ENCODE results near the gene PPP2R3B.
"Not testable (repeated sequence)": the region's sequence is repeated elsewhere in the genome, so short reads cannot be mapped to it uniquely, and the experiment has no call there.

PPP2R3B gene

DNA sequence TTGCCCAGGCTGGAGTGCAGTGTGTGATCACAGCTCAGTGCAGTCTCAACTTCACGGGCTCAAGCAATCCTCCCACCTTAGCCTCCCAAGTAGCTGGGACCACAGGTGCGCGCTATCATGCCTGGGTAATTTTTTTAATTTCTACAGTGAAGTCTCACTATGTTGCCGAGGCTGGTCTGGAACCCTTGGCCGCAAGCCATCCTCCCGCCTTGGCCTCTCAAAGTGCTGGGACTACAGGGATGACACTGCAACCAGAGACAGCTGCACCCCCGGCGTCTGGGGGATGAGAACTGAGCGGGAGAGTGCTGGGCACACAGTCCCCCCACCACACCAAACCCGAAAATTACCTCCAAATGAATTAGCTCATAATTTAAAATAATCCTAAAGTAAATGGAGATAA, 35.0 kb downstream of the PPP2R3B start:
- DNase-seq: no peak

DNA sequence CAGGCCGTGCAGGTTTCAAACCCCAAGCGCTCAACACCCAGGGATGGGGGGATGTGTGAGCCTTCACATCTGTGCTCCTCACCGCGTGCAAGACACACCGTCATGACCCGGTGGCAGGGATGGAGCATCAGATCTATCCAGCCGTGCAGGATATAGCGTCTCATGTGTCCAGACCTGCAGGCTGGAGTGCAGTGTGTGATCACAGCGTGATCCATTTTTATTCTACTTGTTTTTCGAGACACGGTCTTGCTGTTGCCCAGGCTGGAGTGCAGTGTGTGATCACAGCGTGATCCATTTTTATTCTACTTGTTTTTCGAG, 35.4 kb downstream of the PPP2R3B start:
- DNase-seq: not testable (repeated sequence)

DNA sequence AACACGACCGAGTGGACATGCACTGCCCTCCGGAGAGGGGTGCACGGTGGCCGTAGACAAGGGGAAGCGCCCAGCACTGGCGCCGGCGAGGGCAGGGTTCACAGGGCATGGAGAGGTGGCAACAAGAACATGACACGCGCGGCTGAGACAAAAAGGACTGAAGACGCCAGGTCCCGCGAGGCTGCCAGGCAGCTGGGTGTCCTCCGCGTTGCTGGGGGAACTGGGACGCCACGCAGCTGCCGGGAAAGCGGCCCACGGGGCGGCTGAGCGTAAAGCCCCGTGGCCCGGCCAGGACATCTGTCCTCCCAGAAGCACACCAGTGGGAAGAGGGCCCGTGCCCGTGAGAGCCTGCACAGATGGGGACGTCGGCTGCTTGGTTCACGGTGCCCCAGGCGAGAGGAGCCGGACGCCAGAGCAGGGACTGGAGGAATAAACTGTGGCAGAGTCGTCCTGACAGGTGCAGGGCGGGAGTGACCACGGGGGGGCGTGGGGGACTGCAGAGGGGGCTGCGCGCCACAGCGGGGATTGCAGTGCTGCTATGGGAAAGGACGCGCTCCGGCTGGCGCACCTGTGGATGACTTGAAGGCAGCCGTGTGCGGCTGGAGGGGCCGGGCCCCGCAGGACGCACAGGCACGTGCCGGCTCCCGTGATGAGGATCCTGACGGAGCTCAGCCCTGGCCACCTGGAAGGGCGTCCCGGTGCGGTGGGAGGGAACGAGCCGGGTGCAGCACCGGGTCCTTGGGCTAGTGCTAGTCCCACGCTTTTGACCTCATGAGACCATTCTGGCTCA, 36.0 kb downstream of the PPP2R3B start:
- DNase-seq: no peak

DNA sequence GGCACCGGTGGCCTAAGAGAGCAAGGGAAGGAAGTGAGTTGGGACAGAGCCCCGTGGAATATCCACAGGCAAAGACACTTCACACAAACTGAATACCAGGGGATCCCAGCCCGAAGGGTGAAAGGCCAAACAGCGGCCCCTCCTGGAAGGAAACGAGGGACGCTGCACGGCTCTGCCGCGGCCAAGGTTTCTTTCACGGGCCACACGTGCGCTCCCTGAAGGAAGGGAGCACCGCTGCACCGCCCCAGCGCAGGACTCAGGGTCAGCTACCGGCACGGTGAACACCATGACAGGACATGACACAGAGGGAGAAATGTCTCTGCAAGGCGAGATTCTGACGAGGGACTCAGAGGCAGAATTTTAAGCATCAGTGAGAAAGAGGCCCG, 36.6 kb downstream of the PPP2R3B start:
- no peak for DNase-seq

DNA sequence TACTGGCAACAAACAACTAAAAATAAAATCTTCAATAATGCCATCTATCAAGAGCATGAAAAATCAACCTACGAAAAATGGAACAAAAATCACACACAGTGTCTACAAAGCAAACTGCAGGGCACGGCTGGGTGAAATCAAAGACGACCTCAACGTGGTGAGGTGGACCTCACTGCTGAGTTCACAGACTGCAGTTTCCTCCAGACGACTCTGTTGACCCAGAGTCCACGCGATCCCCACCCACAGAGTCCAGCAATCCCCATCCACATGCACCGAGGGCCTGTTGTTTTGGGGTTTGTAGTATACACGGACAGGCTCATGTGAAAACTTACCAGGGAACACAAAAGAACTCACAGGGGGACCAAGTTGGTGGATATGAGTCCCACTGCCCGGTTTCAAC, 37.0 kb downstream of the PPP2R3B start:
- no peak for DNase-seq

DNA sequence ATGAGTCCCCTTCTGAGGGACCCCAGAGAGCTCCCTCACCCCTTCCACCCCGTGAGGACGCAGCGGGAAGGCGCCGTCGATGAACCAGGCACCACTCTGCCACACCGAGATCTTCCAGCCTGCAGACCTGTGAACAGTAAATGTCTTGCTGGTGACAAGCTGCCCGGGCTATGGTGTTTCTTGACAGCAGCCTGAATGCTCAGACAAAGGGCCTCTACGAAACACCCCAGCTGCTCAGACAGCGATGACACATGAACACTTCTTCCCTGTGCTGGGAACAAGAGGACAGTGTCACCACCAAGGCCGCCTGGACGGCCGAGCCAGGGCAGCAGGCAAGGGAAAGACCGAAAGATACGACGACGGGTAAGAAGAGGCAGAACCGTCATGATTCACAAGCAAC, 37.5 kb downstream of the PPP2R3B start:
- no peak for DNase-seq

DNA sequence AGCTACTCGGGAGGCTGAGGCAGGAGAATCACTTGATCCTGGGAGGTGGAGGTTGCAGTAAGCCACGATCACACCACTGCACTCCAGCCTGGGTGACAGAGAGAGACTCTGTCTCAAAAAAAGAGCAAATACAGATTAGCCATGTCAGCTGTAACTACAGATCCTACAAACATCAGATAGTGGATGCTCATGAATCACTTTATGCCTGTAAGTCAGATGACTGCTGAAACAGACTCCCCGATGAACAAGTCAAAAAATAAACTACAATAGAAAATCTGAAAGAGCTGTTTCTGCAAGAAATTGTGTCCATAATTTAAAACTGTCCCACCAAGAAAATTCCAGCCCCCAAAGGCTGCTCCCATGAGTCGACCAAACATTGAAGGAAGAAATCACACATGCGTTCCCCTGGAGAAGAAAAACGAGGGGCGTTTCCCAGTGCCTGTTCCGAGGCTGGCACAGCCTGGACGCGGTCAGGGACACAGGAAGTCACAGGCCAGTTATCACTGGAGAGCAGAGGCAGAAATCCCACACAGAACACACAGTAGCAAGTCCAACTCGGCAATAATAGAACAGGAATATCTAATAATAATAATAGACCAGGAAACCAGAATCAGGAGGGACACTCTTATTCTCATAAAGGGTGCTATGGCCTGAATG, 38.1 kb downstream of the PPP2R3B start:
- DNase-seq: no peak

DNA sequence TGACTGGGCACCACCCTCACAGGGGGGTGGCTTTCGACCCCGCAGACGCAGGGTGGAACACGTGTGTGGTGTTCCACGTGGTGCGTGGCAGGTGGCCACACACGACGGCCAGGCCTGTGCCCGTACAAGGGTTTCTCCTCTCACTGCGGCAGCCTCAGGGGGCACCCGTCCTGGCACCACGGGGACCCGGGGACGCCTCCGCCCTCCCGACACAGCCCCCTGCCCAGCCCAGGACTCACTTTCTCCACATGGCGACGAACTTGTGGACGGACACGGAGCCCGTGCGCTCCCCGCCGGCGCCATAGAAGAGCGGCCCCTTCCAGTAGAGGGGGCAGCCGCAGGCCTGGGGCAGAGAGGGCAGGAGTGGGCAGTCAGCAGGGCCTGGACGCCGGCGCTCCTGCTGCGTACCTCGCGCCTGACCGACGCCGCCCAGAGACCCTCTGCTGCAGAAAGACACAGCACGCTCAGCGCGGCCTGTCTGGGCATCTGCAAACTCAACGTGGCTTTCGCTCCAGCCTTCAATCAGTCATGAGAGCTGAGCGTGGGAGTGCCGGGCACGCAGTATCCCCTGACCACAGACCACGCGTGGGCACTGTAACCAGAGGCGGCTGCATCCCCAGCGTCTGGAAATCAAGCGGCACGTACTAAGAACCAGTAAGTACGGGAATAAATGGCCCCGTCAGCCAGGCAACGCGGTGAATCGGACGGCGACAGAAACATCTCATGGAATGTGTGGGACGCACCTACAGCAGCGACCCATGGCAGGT, 39.2 kb downstream of the PPP2R3B start:
- DNase-seq: no peak

DNA sequence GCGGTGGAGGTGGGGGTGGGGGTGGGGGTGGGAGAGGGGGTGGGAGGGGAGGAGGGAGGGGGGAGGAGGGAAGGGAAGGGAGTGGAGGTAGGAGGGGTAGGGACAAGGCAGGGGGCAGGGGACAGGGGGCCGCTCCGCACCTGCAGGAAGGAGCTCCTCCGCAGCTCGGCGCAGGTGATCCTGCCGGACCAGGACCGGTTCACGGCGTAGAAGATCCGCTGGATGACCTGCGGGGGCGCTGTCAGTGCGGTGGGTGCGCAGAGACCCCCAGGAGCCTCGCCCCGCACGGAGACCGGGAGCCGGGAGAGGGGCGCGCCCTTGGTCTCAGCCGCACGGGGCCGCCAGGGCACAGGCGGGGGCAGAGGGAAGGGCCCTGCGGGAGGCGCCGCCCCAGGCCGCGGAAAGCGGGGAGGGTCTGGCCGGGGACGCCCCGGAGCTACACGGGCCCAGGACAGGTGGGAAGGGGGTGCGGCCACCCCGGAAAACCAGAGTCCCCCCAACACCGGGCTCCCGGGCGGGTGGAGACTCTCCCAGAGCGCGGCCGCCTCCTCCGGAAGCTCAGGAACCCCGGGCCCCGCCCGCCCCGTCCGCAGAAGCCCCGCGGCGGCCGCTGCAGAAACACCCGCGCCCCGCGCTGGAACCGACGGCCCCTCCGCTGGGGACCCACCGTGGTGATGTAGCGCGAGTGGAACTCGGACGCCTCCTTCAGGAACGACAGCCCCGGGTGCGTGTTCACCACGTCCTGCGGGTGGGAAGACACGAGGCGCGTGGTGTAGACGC, 40.5 kb downstream of the PPP2R3B start:
- DNase-seq: no peak

DNA sequence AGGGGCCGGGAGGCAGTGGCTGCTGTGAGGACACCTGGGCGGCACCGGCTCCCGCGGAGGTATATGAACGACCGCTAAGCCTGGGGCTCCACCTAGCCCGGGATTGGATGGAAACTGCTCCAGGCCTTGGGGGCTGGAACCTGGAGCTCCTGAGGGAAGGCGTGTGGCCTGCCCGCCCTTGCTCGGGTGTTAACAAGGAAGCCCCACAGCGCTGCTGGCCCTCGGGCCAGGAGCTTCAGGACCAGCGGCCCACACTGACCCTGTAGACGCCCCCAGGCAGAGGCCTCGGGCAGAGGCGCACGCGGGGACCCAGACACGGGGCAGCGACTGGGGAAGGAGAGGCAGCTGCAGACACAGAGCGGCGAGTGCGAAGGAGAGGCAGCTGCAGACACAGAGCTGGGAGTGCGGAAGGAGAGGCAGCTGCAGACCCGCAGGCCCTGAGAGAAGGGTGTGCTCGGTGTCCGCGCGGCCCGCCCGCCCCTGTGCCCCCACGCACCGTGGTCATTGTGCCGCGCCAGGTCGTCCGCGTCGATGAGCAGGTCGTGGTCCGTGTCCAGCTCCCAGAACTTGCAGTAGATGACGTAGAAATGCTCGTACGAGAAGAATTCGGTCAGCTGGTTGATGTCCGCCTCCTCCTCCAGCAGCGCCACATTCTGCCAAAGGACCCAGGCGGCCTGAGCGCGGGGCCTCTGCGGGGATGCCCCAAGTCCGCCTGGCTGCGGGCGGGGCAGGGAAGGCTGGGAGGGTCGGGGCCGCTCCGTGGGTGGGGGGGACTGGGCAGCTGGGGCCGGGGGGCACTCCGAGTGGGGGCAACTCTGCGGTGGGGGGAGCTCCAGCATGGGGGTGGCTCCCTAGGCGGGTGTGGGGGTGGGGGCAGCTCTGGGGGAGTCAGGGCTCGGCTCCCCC, 41.4 kb downstream of the PPP2R3B start:
- no peak for DNase-seq

DNA sequence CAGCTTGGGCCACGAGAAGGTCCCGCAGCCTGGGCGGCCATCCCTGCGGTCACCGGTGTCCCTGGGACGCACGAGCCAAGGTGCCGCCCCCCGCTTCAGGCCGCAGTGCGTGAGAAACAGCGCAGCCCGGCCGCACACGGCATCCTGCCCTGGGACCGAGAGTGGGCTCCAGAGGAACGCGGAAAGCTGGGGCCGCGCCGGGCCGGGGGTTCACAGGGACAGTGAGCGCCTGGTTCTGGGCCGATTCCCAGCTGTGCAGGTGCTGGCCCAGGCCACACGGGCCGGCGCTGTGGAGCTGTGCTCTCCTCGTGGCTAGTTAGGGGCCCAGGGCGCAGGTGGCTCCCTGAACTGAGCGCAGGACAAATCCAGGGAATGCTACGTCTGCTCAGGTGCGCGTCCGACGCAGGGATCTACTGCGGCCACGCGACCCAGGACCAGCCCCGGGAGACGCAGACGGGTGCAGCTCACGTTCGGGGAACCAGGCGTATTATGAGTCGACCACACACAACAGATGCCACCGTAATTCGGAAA, 42.3 kb downstream of the PPP2R3B start:
- no peak for DNase-seq

DNA sequence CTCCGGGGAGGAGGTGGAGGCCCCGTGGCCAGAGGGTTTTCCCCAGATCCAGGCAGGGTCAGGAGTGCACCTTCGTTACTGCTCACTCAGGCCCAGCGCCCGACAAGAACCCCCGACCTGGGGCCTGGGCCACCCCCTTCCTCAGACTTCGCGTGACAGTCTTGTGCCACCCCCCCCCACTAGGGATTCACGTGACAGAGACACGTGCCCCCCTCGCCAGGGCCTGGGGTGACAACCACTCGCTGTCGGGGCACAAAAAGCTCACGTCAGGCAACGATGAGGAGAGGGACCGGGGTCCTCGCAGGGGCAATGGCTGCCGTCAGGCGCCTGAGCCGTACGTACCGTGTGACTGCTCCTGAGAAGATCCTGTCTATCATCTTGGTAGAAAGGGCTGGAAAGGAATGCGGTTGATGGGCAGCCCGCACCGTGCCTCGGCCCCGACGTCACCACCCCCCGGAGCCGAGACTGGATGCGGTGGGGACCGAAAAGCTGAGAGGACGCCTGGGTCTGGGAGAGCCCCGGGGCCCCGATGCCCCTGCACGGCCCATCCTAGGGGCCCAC, 45.1 kb downstream of the PPP2R3B start:
- no peak for DNase-seq

DNA sequence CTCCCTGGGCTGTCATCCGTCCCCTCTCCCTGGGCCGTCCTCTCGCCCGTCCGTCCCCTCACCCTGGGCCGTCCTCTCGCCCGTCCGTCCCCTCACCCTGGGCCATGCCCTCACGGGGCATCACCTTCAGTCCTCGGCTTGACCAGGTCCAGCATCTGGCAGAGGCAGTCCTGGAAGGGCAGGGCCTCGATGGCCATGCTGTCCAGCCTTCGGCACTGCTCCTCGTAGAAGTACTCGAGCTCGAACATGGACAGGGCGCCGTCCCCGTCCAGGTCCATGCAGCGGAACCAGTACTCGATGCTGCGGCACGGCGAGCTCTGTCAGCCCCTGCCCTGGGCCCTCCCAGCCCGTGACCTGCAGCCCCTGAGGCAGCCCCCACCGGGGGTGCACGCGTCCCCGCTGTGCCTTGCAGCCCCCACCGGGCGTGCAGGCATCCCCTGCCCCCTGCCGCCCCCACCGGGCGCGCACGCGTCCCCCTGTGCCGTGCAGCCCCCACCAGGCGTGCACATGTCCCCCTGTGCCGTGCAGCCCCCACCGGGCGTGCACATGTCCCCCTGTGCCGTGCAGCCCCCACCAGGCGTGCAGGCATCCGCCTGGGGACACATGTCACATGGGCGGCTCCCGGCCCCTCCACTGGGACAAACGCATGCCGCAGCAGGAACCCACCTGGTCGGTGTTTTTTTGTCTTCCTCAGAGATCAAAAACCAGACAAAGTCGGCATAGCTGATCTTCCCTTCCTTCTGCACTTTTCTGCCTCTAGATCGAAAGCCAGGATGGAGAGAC, 45.9 kb downstream of the PPP2R3B start:
- no peak for DNase-seq

DNA sequence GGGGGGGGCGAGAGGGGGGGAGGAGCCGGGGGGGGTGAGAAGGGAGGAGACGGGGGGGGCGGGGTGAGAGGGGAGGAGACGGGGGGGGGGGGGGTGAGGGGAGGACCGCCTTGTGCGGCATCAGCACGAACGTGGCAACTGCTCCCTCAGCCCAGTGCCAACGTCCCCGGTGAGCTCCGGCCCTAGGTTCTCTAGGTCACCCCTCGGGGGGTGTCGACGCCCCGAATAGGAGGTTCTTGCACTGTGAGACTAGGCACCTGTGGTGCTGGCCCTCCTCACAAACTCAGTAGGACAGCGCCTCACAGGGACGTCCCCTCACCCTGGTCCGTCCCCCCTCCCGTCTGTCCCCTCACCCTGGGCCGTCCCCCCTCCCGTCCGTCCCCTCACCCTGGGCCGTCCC, 46.6 kb downstream of the PPP2R3B start:
- no peak for DNase-seq

DNA sequence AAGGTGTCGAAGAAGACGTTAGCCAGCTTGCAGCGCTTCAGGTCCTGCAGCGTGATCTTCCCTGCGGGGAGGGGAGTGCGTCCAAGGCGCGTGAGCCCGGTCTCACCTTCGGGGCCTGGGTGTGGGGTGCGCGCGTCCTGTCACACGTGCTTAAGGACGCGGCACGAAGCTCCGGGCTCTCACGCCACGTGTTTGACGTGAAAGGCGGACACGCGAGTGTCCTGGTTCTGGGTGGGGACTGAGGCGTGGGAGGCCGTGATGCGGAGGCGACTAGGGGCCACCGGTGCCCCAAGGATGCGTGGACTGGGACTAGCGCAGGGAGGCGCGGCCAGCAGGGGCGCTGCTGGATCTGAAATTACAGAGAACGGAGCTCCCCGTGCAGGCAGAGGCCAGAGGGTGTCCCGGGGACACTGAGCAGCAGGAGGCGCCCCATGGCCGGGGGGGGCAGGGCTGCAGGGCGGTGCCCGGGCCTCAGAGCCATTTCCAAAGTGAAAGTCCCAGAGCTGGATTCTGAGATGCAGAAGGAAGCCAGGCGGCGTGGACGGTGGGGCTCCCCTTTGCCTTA, 47.8 kb downstream of the PPP2R3B start:
- no peak for DNase-seq

DNA sequence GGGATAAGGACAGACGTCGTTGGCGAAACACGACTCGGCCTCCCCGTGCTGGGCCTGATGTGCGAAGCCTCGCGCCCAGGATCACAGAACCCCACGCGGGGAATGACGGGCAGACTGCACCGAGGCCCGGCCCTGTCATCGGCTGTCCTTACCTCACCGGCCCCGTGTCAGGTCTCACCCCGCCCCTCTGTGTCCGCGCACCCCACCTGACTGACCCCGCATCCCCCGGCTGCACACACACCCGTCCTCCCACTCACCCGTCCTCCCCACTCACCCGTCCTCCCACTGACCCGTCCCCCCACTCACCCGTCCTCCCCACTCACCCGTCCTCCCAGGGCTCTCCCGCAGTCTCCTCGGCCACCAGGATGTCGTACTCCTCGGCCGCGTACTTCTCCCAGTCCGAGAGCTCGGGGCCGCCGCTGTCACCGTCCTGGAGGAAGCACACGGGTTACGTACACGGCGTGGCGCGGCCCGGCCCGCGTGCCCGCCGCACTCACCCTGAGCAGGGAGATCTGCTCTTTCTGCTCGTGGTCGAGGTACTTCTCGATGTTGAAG, 48.3 kb downstream of the PPP2R3B start:
- no peak for DNase-seq

DNA sequence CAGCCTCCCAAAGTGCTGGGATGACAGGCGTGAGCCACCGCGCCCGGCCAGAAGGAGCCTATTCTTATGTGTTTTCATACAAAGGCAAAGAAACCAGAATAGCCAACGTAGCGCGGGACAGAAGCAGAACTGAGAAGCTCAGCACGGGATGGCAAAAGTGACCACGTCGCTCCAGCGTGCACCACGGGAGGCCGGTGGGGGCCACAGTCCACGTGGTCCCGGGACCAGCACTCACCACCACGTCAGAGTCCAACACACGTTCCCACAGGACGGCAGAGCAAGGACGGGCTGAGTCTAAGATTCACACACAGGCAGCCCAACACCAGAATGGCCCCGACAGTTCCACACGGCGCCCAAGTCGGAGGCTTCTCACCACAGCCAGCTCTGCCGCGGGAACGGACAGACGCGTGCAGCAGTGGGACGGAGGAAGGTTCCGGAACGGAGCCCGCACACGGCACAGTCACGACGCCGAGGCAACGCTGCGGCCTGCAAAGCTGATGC, 49.3 kb downstream of the PPP2R3B start:
- no peak for DNase-seq

DNA sequence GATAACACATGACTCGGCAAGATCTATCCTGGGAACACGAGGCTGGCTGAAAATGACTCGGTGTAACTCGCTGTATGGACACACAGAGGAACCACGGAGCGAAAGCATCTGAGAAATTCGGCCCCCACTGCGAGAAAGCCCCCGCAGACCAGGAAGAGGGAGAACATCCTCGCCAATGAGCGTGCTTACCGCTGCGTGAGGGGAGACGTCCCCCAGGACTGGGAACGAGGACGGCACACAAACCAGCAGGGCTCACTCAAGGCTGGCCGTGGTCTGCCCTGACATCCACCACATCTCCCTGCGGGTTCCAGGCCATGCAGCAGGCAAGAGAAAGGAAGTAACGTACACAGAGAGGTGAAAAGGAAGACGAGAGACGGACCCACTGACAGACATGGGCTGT, 50.5 kb downstream of the PPP2R3B start:
- no peak for DNase-seq

DNA sequence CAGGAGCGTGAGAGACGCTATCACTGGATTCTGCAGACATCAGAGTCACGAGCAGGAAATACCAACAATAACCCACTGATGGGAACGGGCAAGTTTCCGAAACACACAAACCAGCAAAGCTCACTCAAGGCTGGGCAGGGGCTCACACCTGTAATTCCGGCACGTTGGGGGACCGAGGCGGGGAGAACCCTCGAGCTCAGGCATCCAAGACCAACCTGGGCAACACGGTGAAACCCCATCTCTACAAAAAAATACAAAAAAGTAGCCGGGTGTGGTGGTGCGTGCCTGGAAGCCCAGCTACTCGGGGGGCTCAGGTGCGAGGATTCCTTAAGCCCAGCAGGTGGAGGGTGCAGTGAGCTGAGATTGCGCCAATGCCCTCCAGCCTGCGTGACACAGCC, 51.0 kb downstream of the PPP2R3B start:
- no peak for DNase-seq
